GM19351 (cell line): ENCODE results near the gene PDIK1L.
A peak's percentile ranks its signal among the peaks of the same experiment; 100 is the strongest.

Experiments used
- ATAC-seq: cut with Tn5 transposase; IDR thresholded peaks from one replicate; pipeline ENCODE4 v1.9.1; 2021; ENCODE audit warnings: mild to moderate bottlenecking, moderate library complexity; ENCODE audit not compliant: unreplicated experiment

PDIK1L gene

DNA sequence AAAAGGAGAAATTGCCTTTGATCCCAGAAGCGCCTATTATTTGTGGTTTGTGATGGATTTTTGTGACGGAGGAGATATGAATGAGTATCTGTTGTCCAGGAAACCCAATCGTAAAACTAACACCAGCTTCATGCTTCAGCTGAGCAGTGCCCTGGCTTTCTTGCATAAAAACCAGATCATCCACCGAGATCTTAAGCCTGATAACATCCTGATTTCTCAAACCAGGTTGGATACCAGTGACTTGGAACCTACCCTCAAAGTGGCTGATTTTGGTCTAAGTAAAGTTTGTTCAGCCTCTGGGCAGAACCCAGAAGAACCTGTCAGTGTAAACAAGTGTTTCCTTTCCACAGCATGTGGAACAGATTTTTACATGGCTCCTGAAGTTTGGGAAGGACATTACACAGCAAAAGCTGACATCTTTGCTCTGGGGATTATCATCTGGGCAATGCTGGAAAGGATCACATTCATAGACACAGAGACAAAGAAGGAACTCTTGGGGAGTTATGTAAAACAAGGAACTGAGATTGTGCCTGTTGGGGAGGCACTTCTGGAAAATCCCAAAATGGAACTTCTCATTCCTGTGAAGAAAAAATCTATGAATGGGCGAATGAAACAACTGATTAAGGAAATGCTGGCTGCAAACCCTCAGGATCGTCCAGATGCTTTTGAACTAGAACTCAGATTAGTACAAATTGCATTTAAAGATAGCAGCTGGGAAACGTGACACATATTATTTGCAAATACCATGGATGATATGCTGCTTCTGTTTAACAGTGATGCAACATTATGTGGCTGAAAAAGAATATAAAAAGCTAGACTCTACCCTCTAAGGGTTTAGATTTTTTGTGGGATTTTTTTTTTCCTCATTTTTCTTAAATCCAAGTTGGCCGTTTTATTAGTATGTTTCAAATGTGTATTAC, 10.5 kb downstream of the PDIK1L start:
- no peak for ATAC-seq

GRCh38 chr1:26122988-26123973, 11.7 kb downstream of the PDIK1L start:
- no peak for ATAC-seq

- no peak for ATAC-seq
Measured at GRCh38 chr1:26124418-26125331, 13.1 kb downstream of the PDIK1L start.

DNA sequence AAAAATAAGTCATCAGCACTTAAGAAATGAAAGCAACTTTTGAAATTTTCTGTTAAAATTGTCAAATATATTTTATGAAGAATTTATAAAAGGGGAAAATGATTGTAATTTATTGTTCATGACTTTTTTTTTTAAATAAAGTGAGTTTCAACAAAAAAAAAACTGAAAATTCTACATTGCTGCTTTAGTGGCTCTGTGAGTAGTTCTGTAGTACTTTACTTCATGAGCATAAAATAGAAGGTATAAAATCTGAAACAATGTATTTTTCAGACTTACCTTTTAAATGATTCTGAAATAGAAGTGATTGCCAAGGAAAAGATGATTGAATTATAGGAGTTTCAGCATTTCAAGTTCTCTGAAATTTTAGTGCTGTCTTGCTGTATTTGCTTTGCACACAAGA, 13.8 kb downstream of the PDIK1L start:
- no peak for ATAC-seq

- no peak for ATAC-seq
Measured at GRCh38 chr1:26125946-26126320, 14.3 kb downstream of the PDIK1L start.

GRCh38 chr1:26126321-26127084, 14.9 kb downstream of the PDIK1L start:
- ATAC-seq, result peak; percentile 64

DNA sequence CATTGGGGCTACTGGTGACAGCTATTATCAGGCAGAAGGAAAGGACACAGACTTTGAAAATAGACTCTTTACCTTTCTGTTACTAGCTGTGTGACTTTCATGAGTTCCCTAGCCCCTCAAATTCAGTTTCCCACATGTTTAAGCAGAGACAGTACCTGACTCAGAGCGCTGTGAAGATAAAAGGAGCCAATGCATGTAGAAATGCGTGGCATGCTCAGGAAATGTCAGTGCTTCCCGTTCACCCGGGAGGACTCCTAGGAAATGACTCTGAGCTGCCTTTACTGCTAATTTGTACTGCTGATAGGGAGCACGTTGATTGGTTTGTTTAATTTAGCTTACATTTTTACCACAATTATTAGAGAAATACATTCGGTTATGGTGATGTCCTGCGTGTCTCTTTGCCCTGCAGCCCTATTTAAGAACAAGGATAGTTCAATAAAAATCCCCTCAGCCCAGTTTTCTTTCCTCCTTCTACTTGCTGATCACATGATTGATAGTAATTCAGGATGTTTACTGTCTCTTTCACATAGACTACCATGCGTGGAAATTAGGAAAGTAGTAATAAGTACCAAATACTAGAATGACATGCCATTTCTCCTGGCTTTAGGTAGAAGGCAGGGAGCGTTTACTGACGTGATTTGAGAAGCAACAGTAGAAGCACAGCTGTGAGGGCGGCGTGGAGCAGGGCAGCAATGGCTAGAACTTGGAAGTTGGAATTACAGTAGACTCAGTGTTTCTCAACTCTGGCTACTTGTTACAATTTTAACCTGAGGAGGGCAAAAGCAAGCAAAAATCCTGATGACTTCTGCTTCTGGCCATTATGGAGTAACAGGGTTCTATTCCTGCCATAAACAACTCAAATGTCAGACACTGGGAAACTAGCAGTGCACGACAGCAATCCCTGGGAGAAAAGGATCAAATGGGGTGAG, 15.9 kb downstream of the PDIK1L start:
- ATAC-seq, result no peak

GRCh38 chr1:26129778-26130177, 18.2 kb downstream of the PDIK1L start:
- ATAC-seq, result no peak

DNA sequence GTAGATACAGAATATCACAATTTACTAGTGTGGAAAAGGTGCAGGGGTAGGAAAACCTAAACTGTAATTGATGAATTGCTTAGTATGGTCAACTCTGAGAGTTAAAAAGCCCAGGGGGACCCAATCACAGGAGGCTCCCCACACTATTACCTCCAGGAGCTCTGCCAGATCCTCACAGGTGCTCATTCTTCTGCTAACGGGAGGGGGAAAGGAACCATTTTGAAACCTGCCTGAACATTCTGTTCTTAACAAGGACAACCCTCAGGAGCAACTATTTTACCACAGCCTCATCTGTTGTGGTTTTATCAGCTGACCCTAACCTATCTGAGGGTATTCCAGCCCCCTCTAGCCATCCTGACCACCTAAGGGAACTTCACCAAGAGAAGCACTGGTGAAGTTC, 19.1 kb downstream of the PDIK1L start:
- ATAC-seq, result no peak

- ATAC-seq, result no peak
Measured at GRCh38 chr1:26132128-26132833, 20.7 kb downstream of the PDIK1L start.

DNA sequence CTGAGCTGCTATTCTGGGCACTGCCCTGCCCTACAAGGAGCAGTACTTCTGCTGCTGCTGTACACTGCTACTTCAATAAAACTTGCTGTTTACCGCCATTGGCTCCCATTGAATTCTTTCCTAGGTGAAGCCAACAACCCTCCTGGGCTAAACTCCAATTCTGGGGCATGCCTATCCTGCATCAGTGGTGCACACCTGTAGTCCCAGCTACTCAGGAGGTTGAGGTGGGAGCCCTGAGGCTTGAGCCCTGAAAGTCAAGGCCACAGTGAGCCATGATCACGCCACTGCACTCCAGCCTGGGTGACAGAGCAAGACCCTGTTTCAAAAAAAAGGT, 21.2 kb downstream of the PDIK1L start:
- no peak for ATAC-seq

DNA sequence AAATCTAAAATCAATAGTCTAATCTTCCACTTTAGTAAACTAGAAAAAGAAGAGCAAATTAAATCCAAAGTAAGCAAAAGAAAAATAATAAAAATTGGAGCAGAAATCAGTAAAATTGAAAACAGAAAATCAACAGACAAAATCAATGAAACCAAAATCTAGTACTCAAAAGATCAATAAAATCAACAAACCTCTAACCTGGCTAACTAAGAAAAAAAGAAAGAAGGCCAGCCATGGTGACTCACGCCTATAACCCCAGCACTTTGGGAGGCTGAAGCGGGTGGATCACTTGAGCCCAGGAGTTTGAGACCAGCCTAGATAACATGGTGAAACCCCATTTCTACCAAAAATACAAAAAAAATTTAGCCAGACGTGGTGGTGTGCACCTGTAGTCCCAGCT, 22.8 kb downstream of the PDIK1L start:
- ATAC-seq, result no peak

- ATAC-seq, result no peak
Measured at GRCh38 chr1:26138974-26139558, 27.4 kb downstream of the PDIK1L start.

DNA sequence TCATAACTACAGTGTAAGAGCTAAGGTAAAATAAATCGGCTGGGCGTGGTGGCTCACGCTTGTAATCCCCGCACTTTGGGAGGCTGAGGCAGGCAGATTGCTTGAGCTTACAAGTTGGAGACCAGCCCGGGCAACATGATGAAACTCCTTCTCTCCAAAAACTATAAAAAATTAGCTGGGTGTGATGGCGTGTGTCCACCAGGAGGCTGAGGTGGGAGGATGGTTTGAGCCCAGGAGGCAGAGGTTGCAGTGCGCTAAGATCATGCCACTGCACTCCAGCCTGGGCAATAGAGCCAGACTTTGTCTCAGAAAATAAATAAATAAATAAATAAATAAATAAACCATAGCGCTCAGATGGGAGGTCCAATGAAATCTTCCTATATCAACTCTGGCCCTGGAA, 30.5 kb downstream of the PDIK1L start:
- ATAC-seq, result no peak

- no peak for ATAC-seq
Measured at GRCh38 chr1:26145041-26145959, 33.7 kb downstream of the PDIK1L start.

- ATAC-seq, result no peak
Measured at GRCh38 chr1:26145960-26146294, 34.3 kb downstream of the PDIK1L start.

- ATAC-seq, result no peak
Measured at GRCh38 chr1:26148887-26149286, 37.3 kb downstream of the PDIK1L start.
